NT2/D1 (cell line): ENCODE results near the gene TRMT5.
A peak's percentile ranks its signal among the peaks of the same experiment; 100 is the strongest.

Experiments used
- DNase-seq: peaks from one replicate; pipeline ENCODE4 v3.0.0-alpha.2; 2011; ENCODE audit warnings: low read depth, low spot score
- H3K27me3 ChIP-seq: 2 replicates; pipeline ENCODE4 v1.6.0; 2011; ENCODE audit warnings: mild to moderate bottlenecking; ENCODE audit not compliant: insufficient read length, insufficient read depth
- H3K36me3 ChIP-seq: 2 replicates; pipeline ENCODE4 v1.6.1; 2011; ENCODE audit warnings: mild to moderate bottlenecking, low read length, mixed read lengths; ENCODE audit not compliant: insufficient read depth, insufficient read length
- H3K4me1 ChIP-seq: 2 replicates; pipeline ENCODE4 v1.5.1; 2011; ENCODE audit not compliant: insufficient read depth, insufficient read length
- H3K4me3 ChIP-seq: 2 replicates; pipeline ENCODE4 v1.5.1; 2011; ENCODE audit warnings: low read depth; ENCODE audit not compliant: insufficient read length
- H3K9ac ChIP-seq: 2 replicates; pipeline ENCODE4 v1.6.0; 2011; ENCODE audit warnings: low read depth; ENCODE audit not compliant: insufficient read length
- H3K9me3 ChIP-seq: 2 replicates; pipeline ENCODE4 v1.5.1; 2011; ENCODE audit warnings: mild to moderate bottlenecking, low read length; ENCODE audit not compliant: insufficient read depth
- SUZ12 ChIP-seq: IDR thresholded peaks from 2 replicates; pipeline ENCODE4 v1.6.1; 2011; ENCODE audit not compliant: insufficient read length, insufficient read depth; ENCODE audit errors: extremely low read depth
- YY1 ChIP-seq: IDR thresholded peaks from 2 replicates; pipeline ENCODE4 v1.6.1; 2011; ENCODE audit not compliant: insufficient read length, insufficient read depth
- ZNF274 ChIP-seq: IDR thresholded peaks from 2 replicates; pipeline ENCODE4 v1.6.1; 2011; ENCODE audit warnings: mild to moderate bottlenecking, low read depth, low read length

TRMT5 gene

DNA sequence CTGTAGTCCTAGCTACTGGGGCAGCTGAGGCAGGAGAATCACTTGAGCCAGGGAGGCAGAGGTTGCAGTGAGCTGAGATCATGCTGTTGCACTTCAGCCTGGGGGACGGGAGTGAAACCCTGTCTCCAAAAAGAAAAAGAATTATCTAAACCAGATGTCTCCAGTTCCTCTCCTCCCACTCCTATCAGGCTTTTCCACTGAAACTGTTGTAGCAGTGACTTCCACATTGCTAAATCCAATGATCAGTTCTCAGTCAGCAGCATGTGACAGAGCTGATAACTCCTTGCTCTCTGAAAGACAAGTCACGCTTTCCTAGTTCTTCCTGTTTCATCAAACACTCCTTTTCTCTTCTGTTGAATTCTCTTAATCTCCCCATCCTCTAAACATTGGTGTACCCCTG lies 8.7 kb upstream of the TRMT5 start:
- Histone ChIP-seq H3K9ac (no peak overlapping the region), H3K36me3 (peaks cover 34% of the 10 kb centered on the region), H3K4me1 (no peaks in the 10 kb centered on the region), H3K9me3 (no peaks in the 10 kb centered on the region), H3K4me3 (no peak overlapping the region), H3K27me3 (no peaks in the 10 kb centered on the region)
- no peak for TF ChIP-seq YY1
- no peak for TF ChIP-seq SUZ12
- no peak for TF ChIP-seq ZNF274
- no peak for DNase-seq

DNA sequence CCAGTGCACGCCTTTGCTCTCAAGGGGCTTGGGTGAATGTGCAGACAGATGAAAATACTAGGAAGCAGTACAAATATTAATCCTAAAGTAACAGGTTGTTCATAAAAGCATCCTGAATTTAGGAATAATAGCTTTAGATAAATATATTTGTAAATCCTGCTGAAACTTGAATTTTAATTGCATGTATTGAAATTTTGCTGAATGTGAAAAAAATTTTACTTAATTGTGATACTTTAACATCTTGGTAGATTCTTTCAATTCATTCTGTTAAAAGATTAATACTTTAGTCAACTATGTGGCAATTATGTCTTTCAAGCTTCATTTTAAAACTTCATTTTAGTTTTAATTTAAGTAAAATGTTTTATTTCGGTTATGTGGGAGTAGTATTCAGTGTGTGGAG lies 5.6 kb upstream of the TRMT5 start:
- Histone ChIP-seq H3K9ac (no peak overlapping the region), H3K9me3 (no peaks in the 10 kb centered on the region), H3K4me1 (no peaks in the 10 kb centered on the region), H3K36me3 (peaks cover 38% of the 10 kb centered on the region), H3K27me3 (no peaks in the 10 kb centered on the region), H3K4me3 (no peak overlapping the region)
- TF ChIP-seq SUZ12 (no peak), YY1 (no peak), ZNF274 (no peak)
- DNase-seq = no peak

DNA sequence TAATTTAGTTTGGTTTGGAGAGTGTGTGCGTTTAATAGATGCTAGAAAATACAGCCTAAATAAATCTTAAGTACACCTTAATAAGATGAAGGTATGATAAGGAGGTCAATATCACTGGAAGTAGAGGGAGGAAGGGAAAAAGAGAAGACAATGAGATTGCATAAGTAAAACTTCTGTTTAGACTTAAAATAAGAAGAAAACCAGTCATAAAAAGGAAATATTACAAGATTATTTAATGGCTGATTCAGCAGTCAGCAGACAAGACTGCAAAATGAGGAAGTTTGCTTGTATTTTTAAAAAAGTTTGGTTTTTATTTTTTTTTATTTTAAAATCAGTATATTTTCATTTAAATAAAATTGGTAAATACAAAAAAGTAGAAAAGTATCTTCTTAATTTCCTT lies 3.3 kb upstream of the TRMT5 start:
- H3K9ac ChIP-seq = no peak overlapping the region
- TF ChIP-seq SUZ12 (no peak), YY1 (no peak), ZNF274 (no peak)
- DNase-seq = no peak

DNA sequence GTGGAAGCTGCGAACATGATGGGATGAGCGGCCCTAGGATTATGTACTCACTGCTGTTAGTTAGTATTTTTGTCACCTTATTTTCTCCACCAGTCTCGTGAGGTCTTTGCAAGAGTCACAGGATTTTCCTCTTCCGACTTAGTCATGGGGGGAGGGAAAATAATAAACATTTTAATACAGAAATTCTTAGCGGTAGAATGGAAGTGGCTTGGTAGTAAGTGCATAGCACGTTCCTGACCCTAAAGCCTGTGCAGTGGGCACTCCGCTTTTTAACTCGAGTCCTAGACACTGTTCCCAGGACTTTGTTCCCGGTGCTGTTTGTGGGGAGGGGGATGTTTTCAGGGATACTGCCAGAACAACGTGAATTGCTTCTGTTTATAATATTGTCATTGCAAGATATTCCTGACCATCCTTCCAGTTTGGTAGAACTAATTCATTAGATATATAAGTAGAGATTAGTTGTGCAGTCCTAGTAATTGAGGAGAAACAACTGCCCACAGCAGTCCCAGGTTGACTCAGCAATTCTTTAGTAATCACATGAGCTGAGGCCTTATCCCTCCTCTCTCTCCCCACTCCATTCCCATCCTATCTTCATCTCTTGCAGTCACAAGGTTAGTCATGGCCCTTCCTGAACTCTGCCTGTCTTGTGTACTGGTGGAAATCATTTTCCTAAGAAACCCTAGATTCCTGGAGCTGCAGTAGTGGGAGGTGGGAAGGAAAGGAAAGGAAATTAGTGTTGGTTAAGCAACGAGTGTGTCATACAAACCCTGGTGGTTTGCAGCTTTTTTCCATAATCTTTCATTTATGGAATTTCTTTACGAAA lies 965 bp upstream of the TRMT5 start:
- H3K9me3 ChIP-seq = no peaks in the 10 kb centered on the region
- TF ChIP-seq ZNF274 (no peak), SUZ12 (no peak), YY1 (no peak)
- H3K27me3 ChIP-seq = no peaks in the 10 kb centered on the region
- no peaks in the 10 kb centered on the region for H3K4me1 ChIP-seq
- H3K36me3 ChIP-seq = peaks cover 44% of the 10 kb centered on the region
- peak overlapping the region; percentile 86 for H3K9ac ChIP-seq
- no peak for DNase-seq
- peak overlapping the region; percentile 92 for H3K4me3 ChIP-seq

More for the DNA sequence above, 3.3 kb upstream of the TRMT5 start:
- H3K4me3 ChIP-seq = no peak overlapping the region
- no peaks in the 10 kb centered on the region for H3K4me1 ChIP-seq
- H3K9me3 ChIP-seq = no peaks in the 10 kb centered on the region
- H3K36me3 ChIP-seq = peaks cover 36% of the 10 kb centered on the region
- H3K27me3 ChIP-seq = no peaks in the 10 kb centered on the region

DNA sequence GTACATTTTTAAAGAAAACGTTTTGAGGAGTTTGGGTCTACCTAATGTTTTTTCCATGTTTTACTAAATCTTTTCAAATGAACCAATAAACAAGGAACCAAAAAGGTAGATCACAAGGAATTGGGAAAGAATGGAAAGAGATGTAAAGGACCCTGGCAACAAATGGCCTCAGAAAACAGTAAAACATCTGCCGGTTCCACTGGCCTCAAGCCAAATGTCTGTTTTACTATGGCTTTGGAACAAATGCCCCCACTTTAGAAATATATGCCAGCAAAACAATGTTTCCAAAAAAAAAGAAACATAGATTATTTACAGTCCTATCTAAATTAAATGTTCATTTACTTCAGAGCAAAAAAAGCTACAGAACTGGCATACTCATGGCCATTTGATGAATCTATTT lies 3.0 kb downstream of the TRMT5 start:
- TF ChIP-seq ZNF274 (no peak), YY1 (no peak), SUZ12 (no peak)
- Histone ChIP-seq H3K9me3 (no peaks in the 10 kb centered on the region), H3K9ac (no peak overlapping the region), H3K36me3 (peaks cover 49% of the 10 kb centered on the region), H3K27me3 (no peaks in the 10 kb centered on the region), H3K4me3 (no peak overlapping the region), H3K4me1 (no peaks in the 10 kb centered on the region)
- DNase-seq = no peak

DNA sequence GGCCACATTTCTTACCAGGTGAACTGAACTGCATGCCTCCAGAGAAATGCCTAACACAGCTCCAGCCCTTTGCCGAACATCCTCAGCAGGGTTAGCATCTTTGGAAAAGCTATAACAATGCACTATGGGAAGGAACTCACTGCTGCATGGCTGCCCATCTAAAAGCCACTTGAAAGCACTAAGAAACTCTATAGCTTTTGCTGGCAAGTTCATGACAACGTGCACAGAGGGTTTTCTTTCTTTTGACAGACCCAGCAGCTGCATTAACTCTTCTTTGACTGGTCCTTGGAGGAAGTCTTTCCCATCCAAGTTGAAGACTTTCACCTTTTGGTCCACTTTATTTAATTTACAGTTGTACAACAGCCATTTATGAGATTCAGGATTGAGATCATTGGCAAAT lies 5.3 kb downstream of the TRMT5 start:
- H3K27me3 ChIP-seq = no peaks in the 10 kb centered on the region
- H3K4me3 ChIP-seq = no peak overlapping the region
- no peak overlapping the region for H3K9ac ChIP-seq
- H3K36me3 ChIP-seq = peaks cover 51% of the 10 kb centered on the region
- H3K4me1 ChIP-seq = no peaks in the 10 kb centered on the region
- no peak for DNase-seq
- no peaks in the 10 kb centered on the region for H3K9me3 ChIP-seq
- TF ChIP-seq SUZ12 = no peak
- no peak for TF ChIP-seq ZNF274
- TF ChIP-seq YY1 = no peak

DNA sequence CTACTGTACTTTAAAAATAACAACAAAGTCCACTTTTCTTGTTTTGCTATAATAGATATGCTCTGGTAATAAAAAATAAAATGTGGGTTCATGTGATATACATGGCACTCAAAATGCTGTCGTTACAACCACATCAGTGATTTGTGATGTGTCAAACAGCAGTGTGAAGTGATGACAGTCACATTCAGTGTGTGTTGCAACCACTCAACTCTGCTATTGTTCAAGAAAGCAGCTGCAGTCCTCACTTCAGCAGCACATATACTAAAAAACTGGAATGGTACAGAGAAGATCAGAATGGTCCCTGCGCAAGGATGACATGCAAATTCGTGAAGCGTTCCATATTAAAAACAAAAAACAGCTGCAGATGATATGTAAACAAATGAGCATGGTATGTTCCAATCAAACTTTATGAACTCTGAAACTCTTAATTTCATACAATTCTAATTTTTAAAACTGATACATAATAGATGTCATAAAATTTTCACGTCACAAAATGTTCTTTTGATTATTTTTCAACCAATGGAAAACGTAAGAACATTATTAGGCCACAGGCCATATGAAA lies 6.7 kb downstream of the TRMT5 start:
- no peak for TF ChIP-seq ZNF274
- Histone ChIP-seq H3K9ac (no peak overlapping the region), H3K4me3 (no peak overlapping the region), H3K9me3 (no peaks in the 10 kb centered on the region), H3K27me3 (no peaks in the 10 kb centered on the region), H3K36me3 (peaks cover 47% of the 10 kb centered on the region), H3K4me1 (no peaks in the 10 kb centered on the region)
- DNase-seq = no peak
